ENCODE data around the gene IRF9. TPM values are rescaled to one million over a fixed set of nuclear protein-coding genes. Genes with fewer than 3 reads are reported as not detected.

IRF9 gene
- total and polyA plus RNA-seq, 2 of the 13 experiments (the other 11 are each of a cell fraction or from before 2014, with no cell fraction given), result 14.9 to 49.7 TPM

GRCh38 chr14:24113801-24114531, 47.1 kb upstream of the IRF9 start (continued):
- TF ChIP-seq ZNF550 (CRISPR knock-in tag; IDR thresholded peaks at IDR 0.05; ENCODE audit: borderline replicate concordance) (peak; percentile 93), FOXJ3 (CRISPR knock-in tag; IDR thresholded peaks at IDR 0.05; ENCODE audit: borderline replicate concordance) (peak; percentile 95), CENPBD1 (CRISPR knock-in tag; IDR thresholded peaks at IDR 0.05; ENCODE audit: borderline replicate concordance, low read depth) (no peak), KLF12 (CRISPR knock-in tag; IDR thresholded peaks at IDR 0.05; ENCODE audit: borderline replicate concordance) (peak; percentile 97), ZNF143 (CRISPR knock-in tag; IDR thresholded peaks at IDR 0.05) (peak; percentile 71), ZMYM4 (CRISPR knock-in tag; IDR thresholded peaks at IDR 0.05) (peak; percentile 98), JDP2 (CRISPR knock-in tag; IDR thresholded peaks at IDR 0.05; ENCODE audit: borderline replicate concordance) (no peak), ZNF546 (CRISPR knock-in tag; conservative IDR thresholded peaks at IDR 0.05) (peak; percentile 80; the same call in 1 of the 2 replicates), RNF219 (CRISPR knock-in tag; IDR thresholded peaks at IDR 0.05) (no peak; the same call in 1 of the 2 replicates), TARDBP (CRISPR knock-in tag; IDR thresholded peaks at IDR 0.05) (peak; percentile 100), ESRRA (CRISPR knock-in tag; IDR thresholded peaks at IDR 0.05; ENCODE audit: low read depth) (peak; percentile 100), MAZ (IDR thresholded peaks at IDR 0.05; ENCODE audit: borderline replicate concordance, low read depth, low read length) (peak; percentile 100), MAZ (CRISPR knock-in tag; IDR thresholded peaks at IDR 0.05; ENCODE audit: low read depth) (peak; percentile 100), RFXANK (CRISPR knock-in tag; IDR thresholded peaks at IDR 0.05) (peak; percentile 95), ZNF18 (CRISPR knock-in tag; IDR thresholded peaks at IDR 0.05; ENCODE audit: insufficient replicate concordance) (peak; percentile 92), ZNF777 (CRISPR knock-in tag; IDR thresholded peaks at IDR 0.05) (peak; percentile 75), RXRB (CRISPR knock-in tag; IDR thresholded peaks at IDR 0.05; ENCODE audit: borderline replicate concordance) (peak; percentile 100), SNAPC5 (CRISPR knock-in tag; IDR thresholded peaks at IDR 0.05; ENCODE audit: borderline replicate concordance) (peak; percentile 93; the same call in 1 of the 2 replicates), FOXM1 (CRISPR knock-in tag; IDR thresholded peaks at IDR 0.05) (peak; percentile 65; the same call in 1 of the 2 replicates), RFX5 (IDR thresholded peaks at IDR 0.05; ENCODE audit: low read depth, low read length) (no peak; the same call in 1 of the 2 replicates), CCAR2 (optimal IDR thresholded peaks at IDR 0.05; ENCODE audit: low read depth, low read length) (no peak), RBM39 (IDR thresholded peaks at IDR 0.05; ENCODE audit: low read depth, low read length, poor library complexity, severe bottlenecking) (peak; percentile 98), ZNF274 (CRISPR knock-in tag; IDR thresholded peaks at IDR 0.05) (peak; percentile 68; the same call in 1 of the 2 replicates), ZSCAN5A (CRISPR knock-in tag; IDR thresholded peaks at IDR 0.05; ENCODE audit: borderline replicate concordance) (peak; percentile 95; the same call in 1 of the 2 replicates), ATF1 (CRISPR knock-in tag; IDR thresholded peaks at IDR 0.05) (no peak)

Measured in HepG2 (cell line).